ENCODE measurements around the gene INO80E.

DNA sequence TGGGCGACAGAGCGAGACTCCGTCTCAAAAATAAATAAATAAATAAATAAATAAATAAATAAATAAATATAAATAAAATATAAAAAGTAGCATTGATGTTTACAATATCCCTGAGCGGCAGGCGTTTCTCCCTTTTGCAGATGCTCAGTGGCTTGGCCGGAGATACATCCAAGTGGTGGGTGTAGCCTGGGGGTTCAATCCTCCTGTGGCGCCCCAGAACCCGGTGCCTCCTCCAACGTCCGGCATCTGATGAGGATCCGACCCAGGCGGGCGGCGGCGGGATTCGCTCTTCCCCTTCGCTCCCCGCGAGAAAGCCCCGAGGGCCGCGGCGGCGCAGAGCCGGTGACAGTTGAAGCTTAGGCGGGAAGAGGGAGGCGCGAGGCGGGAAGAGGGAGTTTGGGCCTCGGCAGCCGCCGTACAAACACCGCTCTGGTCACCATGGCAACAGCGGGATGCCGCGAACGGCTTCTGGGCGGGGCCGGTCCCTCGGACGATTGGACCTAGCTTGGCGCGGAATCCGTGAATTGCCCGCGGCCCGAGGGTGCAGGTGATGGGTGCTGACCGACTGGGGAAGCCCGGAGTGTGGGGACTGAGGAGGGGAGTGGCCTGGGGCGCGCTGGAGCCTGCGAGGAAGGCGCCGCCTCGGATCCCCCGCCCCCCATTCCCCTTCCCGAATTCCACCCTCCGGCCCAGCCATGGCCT is 56.8 kb downstream of the INO80E start:
- TF ChIP-seq POLR2A (IDR thresholded peaks at IDR 0.05; ENCODE audit: low read depth, low read length) (no peak), CTCF (IDR thresholded peaks at IDR 0.05; ENCODE audit: extremely low read depth in 1 of 2, insufficient read depth in 1 of 2, low read depth in 1 of 2, low read length in 2 of 2) (no peak), EZH2 (IDR thresholded peaks at IDR 0.05; ENCODE audit: borderline replicate concordance, low read depth, low read length, severe bottlenecking) (no peak), JUN (IDR thresholded peaks at IDR 0.05; ENCODE audit: borderline replicate concordance, insufficient read depth, insufficient read length, low read depth) (no peak), MAX (IDR thresholded peaks at IDR 0.05; ENCODE audit: insufficient read depth, insufficient read length) (peak; percentile 71)

All from endothelial cell of umbilical vein (primary cell).